Testis (tissue), 3 donors: ENCODE data around the gene SMYD3. TPM values are rescaled to one million over a fixed set of nuclear protein-coding genes. Genes with fewer than 3 reads are reported as not detected.

Source experiments
- DNase-seq: peaks from one replicate; pipeline ENCODE4 v3.0.0-alpha.2; 2019
- H3K27ac ChIP-seq, 2 donors: fragments of 200-600 bp; sonication (generic); one replicate each; pipeline ENCODE4 v1.5.1; 2019
- H3K27me3 ChIP-seq: fragments of 200-600 bp; sonication (generic); one replicate; pipeline ENCODE4 v1.5.1; 2019
- H3K36me3 ChIP-seq: fragments of 200-600 bp; sonication (generic); one replicate; pipeline ENCODE4 v1.5.1; 2017; ENCODE audit warnings: low read depth; ENCODE audit errors: missing control alignments
- H3K4me1 ChIP-seq: fragments of 200-600 bp; sonication (generic); one replicate; pipeline ENCODE4 v1.5.1; 2019
- H3K4me3 ChIP-seq, 2 donors: fragments of 200-600 bp; sonication (generic); one replicate each; pipeline ENCODE4 v1.5.1; 2017 to 2019
- H3K9me3 ChIP-seq: fragments of 200-600 bp; sonication (generic); one replicate; pipeline ENCODE4 v1.5.1; 2017
- CTCF ChIP-seq, 3 experiments: fragments of 450-650 bp in 2 of 3; fragments of 200-600 bp in 1 of 3; sonication (generic) in 1 of 3; IDR thresholded peaks; one replicate each; pipeline ENCODE4 v1.5.1; 2016 to 2019; ENCODE audit warnings: antibody characterized with exemption in 3 of 3, mild to moderate bottlenecking in 2 of 3, moderate library complexity in 1 of 3
- POLR2A ChIP-seq: fragments of 450-650 bp; IDR thresholded peaks from one replicate; pipeline ENCODE4 v1.6.1; 2017; ENCODE audit warnings: antibody characterized with exemption, mild to moderate bottlenecking, moderate library complexity
- WGBS, 2 donors: methylation state at CpG; one replicate each; pipeline ENCODE4 v1.1.5; 2018; 5-methylcytosine and 5-hydroxymethylcytosine counted together
- intact Hi-C: fragments of 100-400 bp; cut with DNase I; formaldehyde crosslinking; loops from one replicate; pipeline ENCODE4 v1.15.1; 2023; ENCODE audit warnings: low total_unique reads
- polyA plus RNA-seq: library from polyadenylated mRNA; stranded (reverse); fragments of 350-450 nt; fragmentation: Illumina TruSeq; extraction: RNeasy Lipid Tissue Mini Kit (QIAGEN cat#74804); gene quantifications from one replicate; pipeline ENCODE4 v1.2.3, GENCODE V29; 2014; ENCODE audit warnings: low read depth, low replicate concordance; ENCODE audit not compliant: insufficient read depth
- total RNA-seq, 2 donors: library from RNA; depleted of rRNA; stranded (reverse); fragments of >200 nt; gene quantifications; one replicate each; pipeline ENCODE4 v1.2.3, GENCODE V29; 2016

Gene SMYD3
- total and polyA plus RNA-seq, 3 donors from 2014 or later = 23.0 to 38.8 (median 38.7) TPM

- intact Hi-C loops = no loop called here
- WGBS, 2 donors = 82 to 91% methylated on average over 4 of the region's 4 CpGs
- H3K36me3 ChIP-seq = no peaks in the 10 kb centered on the region
- H3K9me3 ChIP-seq = no peaks in the 10 kb centered on the region
- no peak for DNase-seq
- H3K4me3 ChIP-seq = no peak overlapping the region
- no peak overlapping the region for H3K27ac ChIP-seq
- no peaks in the 10 kb centered on the region for H3K27me3 ChIP-seq
- TF ChIP-seq POLR2A = no peak
- no peak for TF ChIP-seq CTCF (IDR thresholded peaks at IDR 0.05)
- peaks cover 10% of the 10 kb centered on the region for H3K4me1 ChIP-seq
Observed at GRCh38 chr1:246091477-246091876, 415.6 kb downstream of the SMYD3 start.

DNA sequence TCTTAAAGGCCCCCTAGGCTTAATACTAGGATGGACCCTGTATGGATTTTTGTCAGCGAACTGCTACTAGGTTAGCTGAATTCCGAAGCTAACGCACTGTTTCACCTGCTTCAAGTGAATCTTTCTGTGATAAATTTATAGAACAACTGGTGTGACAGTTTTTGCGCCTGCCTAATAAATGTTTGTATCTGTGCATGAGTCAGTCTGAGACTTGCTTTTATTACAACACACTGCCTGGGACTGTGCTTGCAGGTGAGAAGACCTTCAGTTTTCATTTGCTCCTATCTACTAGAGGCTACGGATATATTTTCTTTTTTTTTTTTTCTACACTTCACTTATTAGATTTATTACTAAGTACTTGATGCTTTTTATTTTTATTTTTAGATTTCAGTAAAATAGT is 420.9 kb downstream of the SMYD3 start:
- WGBS, 2 donors = 93 to 94% methylated on average over 5 of the region's 5 CpGs
- no peaks in the 10 kb centered on the region for H3K9me3 ChIP-seq
- intact Hi-C loops = no loop called here
- H3K36me3 ChIP-seq = no peaks in the 10 kb centered on the region
- H3K27ac ChIP-seq = no peak overlapping the region
- DNase-seq = no peak
- no peaks in the 10 kb centered on the region for H3K27me3 ChIP-seq
- H3K4me1 ChIP-seq = no peaks in the 10 kb centered on the region
- H3K4me3 ChIP-seq = no peak overlapping the region
- TF ChIP-seq POLR2A (no peak), CTCF (IDR thresholded peaks at IDR 0.05) (no peak)

DNA sequence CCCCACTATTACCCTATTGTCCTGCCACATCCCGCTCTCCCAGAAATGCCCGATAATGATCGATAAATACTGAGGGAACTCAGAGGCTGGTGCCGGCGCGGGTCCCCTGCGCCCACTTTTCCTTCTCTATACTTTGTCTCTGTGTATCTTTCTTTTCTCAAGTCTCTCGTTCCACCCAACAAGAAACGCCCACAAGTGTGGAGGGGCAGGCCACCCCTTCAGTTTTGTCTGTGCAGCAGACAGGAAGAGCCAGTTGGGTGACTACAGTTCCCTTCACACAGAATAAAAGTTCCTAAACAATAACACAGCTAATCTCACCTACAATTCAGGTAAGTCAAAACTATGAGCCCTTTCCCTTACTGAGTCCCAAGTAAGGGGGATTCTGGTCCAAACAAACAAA is 423.7 kb downstream of the SMYD3 start:
- H3K4me1 ChIP-seq = no peaks in the 10 kb centered on the region
- no peak for TF ChIP-seq POLR2A
- no peak for TF ChIP-seq CTCF (IDR thresholded peaks at IDR 0.05)
- H3K27ac ChIP-seq = no peak overlapping the region
- no peaks in the 10 kb centered on the region for H3K9me3 ChIP-seq
- intact Hi-C loops = no loop called here
- H3K36me3 ChIP-seq = no peaks in the 10 kb centered on the region
- WGBS, 2 donors = 89 to 94% methylated on average over 5 to 9 of the region's 9 CpGs
- H3K4me3 ChIP-seq = no peak overlapping the region
- no peak for DNase-seq
- no peaks in the 10 kb centered on the region for H3K27me3 ChIP-seq

DNA sequence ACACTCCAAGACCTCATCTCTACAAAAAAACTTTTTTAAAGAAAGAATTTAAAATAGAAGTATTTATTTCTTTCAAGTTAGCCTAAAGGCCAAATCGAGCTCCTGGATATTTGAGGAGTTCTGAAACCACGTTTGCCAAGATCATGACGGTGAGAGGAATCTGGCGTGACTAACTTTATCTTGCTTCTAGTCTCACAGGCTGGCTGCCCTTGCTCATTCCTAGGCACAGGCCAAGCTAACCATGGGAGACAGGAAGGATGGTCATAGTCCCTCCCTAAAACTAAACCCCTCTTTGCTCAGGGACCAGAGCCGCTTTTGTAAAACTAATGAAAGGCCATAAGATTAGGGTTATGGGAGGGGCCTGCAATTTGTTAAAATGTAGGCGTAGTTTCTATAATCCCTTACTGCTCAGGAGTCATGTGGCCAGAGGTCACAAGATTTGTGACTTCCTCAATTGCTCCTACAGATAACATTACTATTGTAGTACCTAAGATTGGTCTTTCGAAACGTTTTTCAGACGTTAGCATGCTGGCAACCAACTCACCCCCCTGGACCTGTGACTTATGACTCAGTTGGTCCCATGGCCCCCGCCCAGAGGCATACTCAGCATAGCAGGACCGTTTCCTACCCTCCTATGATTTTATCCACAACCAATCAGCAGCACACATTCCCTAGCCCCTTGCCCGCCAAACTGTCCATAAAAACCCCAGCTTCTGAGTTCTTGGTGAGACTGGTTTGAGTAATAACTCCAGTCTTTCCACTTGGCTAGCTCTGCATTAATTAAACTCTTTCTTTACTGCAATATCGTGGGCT is 425.0 kb downstream of the SMYD3 start:
- H3K4me3 ChIP-seq = no peak overlapping the region
- no peak for TF ChIP-seq CTCF (IDR thresholded peaks at IDR 0.05)
- no peak for TF ChIP-seq POLR2A
- intact Hi-C loops = no loop called here
- H3K9me3 ChIP-seq = no peaks in the 10 kb centered on the region
- no peaks in the 10 kb centered on the region for H3K4me1 ChIP-seq
- 88 to 92% methylated on average over 13 of the region's 13 CpGs for WGBS, 2 donors
- H3K36me3 ChIP-seq = no peaks in the 10 kb centered on the region
- no peaks in the 10 kb centered on the region for H3K27me3 ChIP-seq
- no peak overlapping the region for H3K27ac ChIP-seq
- DNase-seq = no peak
